Hematopoietic multipotent progenitor cell treated with erythropoietin and hydrocortisone succinate and interleukin-3 and kit ligand, for 6 days (in vitro differentiated cells): Measurements from ENCODE around the gene HSD17B3.
"Not testable (repeated sequence)": the region's sequence is repeated elsewhere in the genome, so short reads cannot be mapped to it uniquely, and the experiment has no call there.

ENCODE experiments used
- DNase-seq: peaks from one replicate; pipeline ENCODE4 v3.0.0-alpha.2; 2015

Gene HSD17B3

GRCh38 chr9:96192710-96193109 is 109.3 kb downstream of the HSD17B3 start:
- DNase-seq: no peak

- DNase-seq: no peak
These were observed 112.0 kb downstream of the HSD17B3 start for GRCh38 chr9:96189995-96190394.

- not testable (repeated sequence) for DNase-seq
These were observed 112.4 kb downstream of the HSD17B3 start for GRCh38 chr9:96189581-96189980.

- DNase-seq: no peak
These were observed 113.4 kb downstream of the HSD17B3 start for GRCh38 chr9:96188571-96188970.

- no peak for DNase-seq
These were observed 114.8 kb downstream of the HSD17B3 start for GRCh38 chr9:96187151-96187555.

- DNase-seq: no peak
These were observed 115.4 kb downstream of the HSD17B3 start for GRCh38 chr9:96186591-96187011.

GRCh38 chr9:96185518-96186156 is 116.3 kb downstream of the HSD17B3 start:
- DNase-seq: no peak
